HEK293 (cell line): ENCODE measurements around the gene ECD.
"Not testable (repeated sequence)": the region's sequence is repeated elsewhere in the genome, so short reads cannot be mapped to it uniquely, and the experiment has no call there.

Experiments
- CTCF ChIA-PET: fragments of 350-600 bp; formaldehyde crosslinking; extraction: SDS; loops from one replicate; lab custom pipeline; 2021; ENCODE audit warnings: antibody characterized with exemption; lab: Yijun Ruan, JAX
- POLR2A ChIA-PET: fragments of 300-600 bp; formaldehyde crosslinking; extraction: SDS; loops from one replicate; lab custom pipeline; 2020; ENCODE audit warnings: antibody characterized with exemption, inconsistent platforms; lab: Yijun Ruan, JAX
- H3K27ac ChIP-seq: fragments of 200-500 bp; sonication (Bioruptor generic); 2 replicates; pipeline ENCODE4 v1.5.1; 2014; ENCODE audit warnings: low read depth, low read length, control low read depth, inconsistent platforms; ENCODE audit errors: extremely low read depth
- H3K36me3 ChIP-seq, 2 experiments: fragments of 200-500 bp in 1 of 2; sonication (Bioruptor generic) in 1 of 2; 1 replicate in 1 of 2; 2 replicates in 1 of 2; pipeline ENCODE4 v1.5.1; 2014 to 2017; ENCODE audit warnings: inconsistent platforms in 2 of 2, low read length in 2 of 2; ENCODE audit not compliant: control insufficient read depth in 2 of 2, insufficient read depth in 1 of 2
- H3K4me1 ChIP-seq: fragments of 200-500 bp; sonication (Bioruptor generic); 2 replicates; pipeline ENCODE4 v1.5.1; 2014; ENCODE audit warnings: mild to moderate bottlenecking, low read length, inconsistent platforms; ENCODE audit not compliant: control insufficient read depth, insufficient read depth
- H3K4me3 ChIP-seq: 2 replicates; pipeline ENCODE4 v1.5.1; 2011; ENCODE audit warnings: low read depth, mild to moderate bottlenecking, control low read depth, low read length, moderate library complexity
- H3K9me3 ChIP-seq: fragments of 200-500 bp; sonication (Bioruptor generic); 2 replicates; pipeline ENCODE4 v1.5.1; 2014; ENCODE audit warnings: low read depth, low read length, inconsistent platforms; ENCODE audit not compliant: control insufficient read depth, insufficient read depth
- PRDM6 ChIP-seq: fragments of 450-650 bp; formaldehyde crosslinking; IDR thresholded peaks from 2 replicates; pipeline ENCODE4 v1.5.1; 2017; ENCODE audit warnings: missing biosample characterization, missing genetic modification characterization
- TRIM28 ChIP-seq: IDR thresholded peaks from 2 replicates; pipeline ENCODE4 v1.6.1; 2011; ENCODE audit warnings: low read length, control low read depth, borderline replicate concordance
- ZBTB11 ChIP-seq: fragments of 450-650 bp; formaldehyde crosslinking; conservative IDR thresholded peaks from 2 replicates; pipeline ENCODE4 v1.5.1; 2016; ENCODE audit warnings: low read depth, missing biosample characterization, missing genetic modification characterization
- ZNF155 ChIP-seq: fragments of 450-650 bp; formaldehyde crosslinking; IDR thresholded peaks from 2 replicates; pipeline ENCODE4 v1.5.1; 2016; ENCODE audit warnings: missing biosample characterization, missing genetic modification characterization
- ZNF24 ChIP-seq: fragments of 450-650 bp; formaldehyde crosslinking; IDR thresholded peaks from 2 replicates; pipeline ENCODE4 v1.5.1; 2016; ENCODE audit warnings: missing biosample characterization, missing genetic modification characterization
- ZNF394 ChIP-seq: fragments of 450-650 bp; formaldehyde crosslinking; IDR thresholded peaks from 2 replicates; pipeline ENCODE4 v1.5.1; 2016; ENCODE audit warnings: missing biosample characterization, missing genetic modification characterization, mild to moderate bottlenecking, moderate library complexity, borderline replicate concordance
- ZNF518A ChIP-seq: fragments of 450-650 bp; formaldehyde crosslinking; conservative IDR thresholded peaks from 2 replicates; pipeline ENCODE4 v1.5.1; 2016; ENCODE audit warnings: low read depth, missing biosample characterization, missing genetic modification characterization
- ZNF654 ChIP-seq: fragments of 450-650 bp; formaldehyde crosslinking; IDR thresholded peaks from 2 replicates; pipeline ENCODE4 v1.5.1; 2016; ENCODE audit warnings: low read depth, missing biosample characterization, missing genetic modification characterization
- ZNF76 ChIP-seq: fragments of 450-650 bp; formaldehyde crosslinking; IDR thresholded peaks from 2 replicates; pipeline ENCODE4; 2016; ENCODE audit warnings: low read depth, missing biosample characterization, missing genetic modification characterization, borderline replicate concordance
- ZNF768 ChIP-seq: fragments of 450-650 bp; formaldehyde crosslinking; IDR thresholded peaks from 2 replicates; pipeline ENCODE4 v1.5.1; 2018; ENCODE audit warnings: missing biosample characterization, mild to moderate bottlenecking, missing genetic modification characterization

Gene ECD

DNA sequence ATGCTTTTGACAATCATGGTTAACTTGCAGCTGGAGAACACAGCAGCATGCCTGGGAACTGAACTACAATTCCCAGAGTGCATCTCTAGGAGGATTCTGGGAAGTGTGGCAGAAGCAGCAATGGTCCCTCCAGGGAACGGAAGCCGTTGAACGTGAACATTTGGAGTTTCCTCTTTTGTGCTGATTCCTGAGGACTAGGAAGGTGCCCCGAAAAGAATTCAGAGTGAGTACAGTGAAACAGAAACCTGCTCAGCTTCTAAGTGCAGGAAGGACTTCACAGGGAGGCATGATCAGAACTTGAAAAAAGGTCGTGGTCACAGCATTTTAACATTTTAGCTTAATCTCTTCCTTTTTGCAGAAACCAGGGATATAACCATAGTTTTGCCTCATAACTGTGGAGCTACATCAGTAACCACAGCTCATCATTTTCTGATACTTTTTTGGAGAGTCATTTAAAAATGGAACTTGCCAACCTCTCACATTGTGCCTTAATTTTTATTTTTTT lies 57.4 kb downstream of the ECD start, which contains the start of gene NUDT13 (continued):
- TF ChIP-seq ZNF518A (tag by site-specific recombination) (peak; percentile 29; the same call in 1 of the 2 replicates), ZBTB11 (tag by site-specific recombination) (peak; percentile 96), ZNF155 (tag by site-specific recombination) (no peak), ZNF394 (tag by site-specific recombination) (peak; percentile 28; the same call in 1 of the 2 replicates), TRIM28 (peak; percentile 28; the same call in 1 of the 2 replicates), ZNF768 (tag by site-specific recombination) (0 out of 2 replicates have a peak, but pooled peaks have one; percentile 30), ZNF76 (tag by site-specific recombination) (peak; percentile 99), ZNF24 (tag by site-specific recombination) (0 out of 2 replicates have a peak, but pooled peaks have one; percentile 24)

DNA sequence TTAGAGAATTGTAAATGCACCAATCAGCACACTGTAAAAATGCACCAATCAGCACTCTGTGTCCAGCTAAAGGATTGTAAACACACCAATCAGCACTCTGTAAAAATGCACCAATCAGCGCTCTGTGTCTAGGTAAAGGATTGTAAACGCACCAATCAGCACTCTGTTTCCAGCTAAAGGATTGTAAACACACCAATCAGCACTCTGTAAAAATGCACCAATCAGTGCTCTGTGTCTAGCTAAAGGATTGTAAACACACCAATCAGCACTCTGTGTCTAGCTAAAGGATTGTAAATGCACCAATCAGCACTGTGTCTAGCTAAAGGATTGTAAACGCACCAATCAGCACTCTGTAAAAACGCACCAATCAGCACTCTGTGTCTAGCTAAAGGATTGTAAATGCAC lies 58.6 kb downstream of the ECD start:
- CTCF ChIA-PET: interaction anchor here (0.7 to 0.9 kb wide), 3 partner anchors 9 to 1401 kb away, joined by 3 to 4 read pairs (median 3); no protein-coding TSS in a partner anchor
- not testable (repeated sequence) for H3K9me3 ChIP-seq, H3K27ac ChIP-seq, H3K4me3 ChIP-seq, H3K4me1 ChIP-seq
- POLR2A ChIA-PET: interaction anchor here (2.1 to 3.1 kb wide), 2 partner anchors 10 to 13 kb away, joined by 9 to 52 read pairs; partner anchors contain the start of gene P4HA1
- H3K36me3 ChIP-seq: peaks cover 0 to 14% of the 10 kb centered on the region in 2 experiments; a peak in 1 of 3 replicates

GRCh38 chr10:73106301-73106700 lies 61.5 kb downstream of the ECD start:
- ChIA-PET CTCF (no interaction called here), POLR2A (no interaction called here)
- no peaks in the 10 kb centered on the region for H3K9me3 ChIP-seq
- TF ChIP-seq PRDM6 (tag by site-specific recombination) (0 out of 2 replicates have a peak, but pooled peaks have one; percentile 25), ZNF654 (tag by site-specific recombination) (no peak)
- TF ChIP-seq, all 188 proteins: peak for 1
- Histone ChIP-seq H3K4me1 (no peaks in the 10 kb centered on the region), H3K27ac (no peak overlapping the region), H3K4me3 (no peak overlapping the region), H3K36me3 (peaks cover 0 to 16% of the 10 kb centered on the region in 2 experiments; a peak in 1 of 3 replicates)
